T-cell (primary cell): ENCODE measurements around the gene PEX11B. TPM values are rescaled to one million over a fixed set of nuclear protein-coding genes. Genes with fewer than 3 reads are reported as not detected.

Source experiments
- ATAC-seq, 4 experiments: fragments of 200-7000 bp in 3 of 4; fragments of 150-1000 bp in 1 of 4; cut with Tn5 transposase; replicated peaks in 1 of 4; 1 replicate in 3 of 4; 2 replicates in 1 of 4; pipeline ENCODE4 v1.10.0; 2021; ENCODE audit warnings: moderate library complexity in 3 of 4, mild to moderate bottlenecking in 2 of 4, moderate number of reproducible peaks in 1 of 4
- CTCF ChIA-PET, 2 donors: fragments of 300-600 bp; sonication (Branson Sonifier 250); formaldehyde crosslinking; loops; one replicate each; lab custom pipeline; 2022; ENCODE audit warnings: antibody characterized with exemption in 2 of 2; lab: Charles Lee
- POLR2A ChIA-PET, 2 donors: fragments of 300-600 bp; sonication (Branson Sonifier 250); formaldehyde crosslinking; loops; one replicate each; lab custom pipeline; 2022; ENCODE audit warnings: antibody characterized with exemption in 2 of 2; lab: Charles Lee
- DNase-seq, 35 experiments: peaks; one replicate each; pipeline versions ENCODE4 v3.0.0 to v3.0.0-alpha.2; 2013 to 2023
- H3K27ac ChIP-seq: one replicate; pipeline ENCODE4 v1.5.1; 2013; ENCODE audit warnings: low read length
- H3K27me3 ChIP-seq, 2 experiments: replicated peaks in 1 of 2; 1 replicate in 1 of 2; 2 replicates in 1 of 2; pipeline versions ENCODE4 v1.6.1 to v1.7.0; 2013; ENCODE audit warnings: low read length in 1 of 2, mixed read lengths in 1 of 2; ENCODE audit not compliant: control insufficient read depth in 2 of 2, insufficient read depth in 2 of 2; ENCODE audit errors: extremely low read depth in 1 of 2
- H3K36me3 ChIP-seq, 2 donors: 1 replicate in 1 of 2; 2 replicates in 1 of 2; pipeline versions ENCODE4 v1.6.1 to v1.7.0; 2013; ENCODE audit warnings: low read length in 1 of 2; ENCODE audit not compliant: control insufficient read depth in 2 of 2, insufficient read depth in 1 of 2; ENCODE audit errors: extremely low read depth in 1 of 2
- H3K4me1 ChIP-seq, 2 experiments: 1 replicate in 1 of 2; 2 replicates in 1 of 2; pipeline versions ENCODE4 v1.6.1 to v1.7.0; 2013; ENCODE audit warnings: low read length in 2 of 2, mixed read lengths in 1 of 2; ENCODE audit not compliant: insufficient read depth in 2 of 2, control insufficient read depth in 1 of 2; ENCODE audit errors: extremely low read depth in 1 of 2
- H3K4me3 ChIP-seq, 2 donors: 1 replicate in 1 of 2; 2 replicates in 1 of 2; pipeline versions ENCODE4 v1.5.1 to v1.7.0; 2013; ENCODE audit warnings: mild to moderate bottlenecking in 2 of 2, low read length in 1 of 2, moderate library complexity in 1 of 2; ENCODE audit not compliant: control insufficient read depth in 1 of 2; ENCODE audit errors: extremely low read depth in 1 of 2
- H3K9me3 ChIP-seq: 2 replicates; pipeline ENCODE4 v1.7.0; 2013
- H3K27ac Mint-ChIP-seq, 2 donors: one replicate each; pipeline ENCODE4 v1.8.0; 2020 to 2021; ENCODE audit warnings: mild to moderate bottlenecking in 2 of 2, mixed read lengths in 2 of 2
- H3K27me3 Mint-ChIP-seq, 2 donors: one replicate each; pipeline ENCODE4 v1.8.0; 2021 to 2022; ENCODE audit warnings: mixed read lengths in 2 of 2
- H3K36me3 Mint-ChIP-seq: one replicate; pipeline ENCODE4 v1.8.0; 2021; ENCODE audit warnings: mixed read lengths
- H3K4me1 Mint-ChIP-seq, 3 donors: one replicate each; pipeline ENCODE4 v1.8.0; 2020 to 2022; ENCODE audit warnings: mixed read lengths in 3 of 3, mild to moderate bottlenecking in 1 of 3
- H3K4me3 Mint-ChIP-seq, 3 donors: one replicate each; pipeline ENCODE4 v1.8.0; 2020 to 2022; ENCODE audit warnings: mild to moderate bottlenecking in 3 of 3, mixed read lengths in 3 of 3, moderate library complexity in 3 of 3
- H3K9me3 Mint-ChIP-seq, 3 donors: one replicate each; pipeline ENCODE4 v1.8.0; 2020 to 2022; ENCODE audit warnings: mixed read lengths in 3 of 3
- whole genome bisulfite sequencing: methylation state at CpG from one replicate; pipeline ENCODE4 v1.1.5; 2013; ENCODE audit warnings: missing lambda C conversion rate; ENCODE audit not compliant: insufficient coverage; 5-methylcytosine and 5-hydroxymethylcytosine counted together
- total RNA-seq, 35 experiments: library from RNA in 6 of 35; stranded (reverse) in 6 of 35; fragments of 120-200 nt in 1 of 35; gene quantifications; one replicate each; pipeline versions ENCODE4 v1.2.1 to v1.2.4 and lab custom pipeline; 2013 to 2026

PEX11B gene
- total RNA-seq, 5 donors from 2014 or later (not counting 1 experiment from before 2014, with no cell fraction given): 18.8 to 36.3 (median 34.4) TPM

GRCh38 chr1:145959957-145960467, 41.5 kb upstream of the PEX11B start:
- Mint-ChIP-seq H3K36me3 (peaks cover 5% of the 10 kb centered on the region), H3K9me3 (no peaks in the 10 kb centered on the region), H3K4me3 (peak overlapping the region; percentile 88 to 93 (median 92)), H3K27me3 (no peaks in the 10 kb centered on the region), H3K4me1 (peaks cover 67 to 83% (median 75%) of the 10 kb centered on the region in 3 donors), H3K27ac (peak overlapping the region; percentile 88 to 95)
- Histone ChIP-seq H3K36me3 (peaks cover 0 to 1% of the 10 kb centered on the region in 2 donors), H3K27ac (peak overlapping the region; percentile 74), H3K4me1 (peaks cover 51 to 63% of the 10 kb centered on the region in 2 experiments), H3K9me3 (no peaks in the 10 kb centered on the region), H3K27me3 (no peaks in the 10 kb centered on the region), H3K4me3 (peak overlapping the region; percentile 78 to 90)
- ChIA-PET POLR2A (interaction anchor here (0.7 to 2.3 kb wide), 3 partner anchors 33 to 78 kb away, joined by 3 to 10 read pairs (median 4); partner anchors contain the start of gene RBM8A (in 2 of the 2)), CTCF (interaction anchor here in 1 of 2 donors (0.6 to 3.4 kb wide), 4 partner anchors 29 to 114 kb away, joined by 3 to 34 read pairs (median 8); partner anchors contain the start of genes NUDT17, PIAS3 and RBM8A)
- 36% methylated on average over 11 of the region's 12 CpGs for WGBS
- ATAC-seq (no peak), DNase-seq (peak in 1 of 35 experiments; percentile 15)

GRCh38 chr1:145959333-145959732, 40.8 kb upstream of the PEX11B start:
- CTCF ChIA-PET: interaction anchor here in 1 of 2 donors (0.6 to 3.4 kb wide), 4 partner anchors 28 to 114 kb away, joined by 3 to 34 read pairs (median 8); partner anchors contain the start of genes NUDT17, PIAS3 and RBM8A
- Histone ChIP-seq H3K4me1 (peaks cover 56 to 63% of the 10 kb centered on the region in 2 experiments), H3K4me3 (no peak overlapping the region), H3K27me3 (no peaks in the 10 kb centered on the region), H3K27ac (peak overlapping the region; percentile 21), H3K36me3 (peaks cover 0 to 3% of the 10 kb centered on the region in 2 donors), H3K9me3 (no peaks in the 10 kb centered on the region)
- Mint-ChIP-seq H3K4me1 (peaks cover 70 to 87% (median 75%) of the 10 kb centered on the region in 3 donors), H3K27me3 (no peaks in the 10 kb centered on the region), H3K9me3 (no peaks in the 10 kb centered on the region), H3K36me3 (peaks cover 9% of the 10 kb centered on the region), H3K4me3 (peak overlapping the region; percentile 88 to 93 (median 92)), H3K27ac (peak overlapping the region; percentile 88 to 95)
- no peak for ATAC-seq
- POLR2A ChIA-PET: interaction anchor here (0.7 to 2.3 kb wide), 3 partner anchors 32 to 78 kb away, joined by 3 to 10 read pairs (median 4); partner anchors contain the start of gene RBM8A (in 2 of the 2)
- no peak for DNase-seq

GRCh38 chr1:145958734-145959133, 40.2 kb upstream of the PEX11B start:
- no peak for DNase-seq
- Histone ChIP-seq H3K27ac (peak overlapping the region; percentile 21), H3K4me1 (peaks cover 53 to 62% of the 10 kb centered on the region in 2 experiments), H3K27me3 (no peaks in the 10 kb centered on the region), H3K9me3 (no peaks in the 10 kb centered on the region), H3K36me3 (peaks cover 0 to 3% of the 10 kb centered on the region in 2 donors), H3K4me3 (no peak overlapping the region)
- ChIA-PET CTCF (interaction anchor here in 1 of 2 donors (2.0 to 3.4 kb wide), 5 partner anchors 19 to 113 kb away, joined by 6 to 34 read pairs (median 11); partner anchors contain the start of genes NUDT17 and RBM8A), POLR2A (interaction anchor here (0.8 to 2.4 kb wide), 6 partner anchors 21 to 99 kb away, joined by 3 to 26 read pairs (median 8); partner anchors contain the start of gene RBM8A (in 2 of the 2))
- Mint-ChIP-seq H3K4me1 (peaks cover 70 to 87% (median 75%) of the 10 kb centered on the region in 3 donors), H3K27me3 (no peaks in the 10 kb centered on the region), H3K36me3 (peaks cover 10% of the 10 kb centered on the region), H3K9me3 (no peaks in the 10 kb centered on the region), H3K4me3 (peak overlapping the region in 2 of 3 donors; percentile 17 to 88), H3K27ac (peak overlapping the region; percentile 88 to 95)
- no peak for ATAC-seq

GRCh38 chr1:145957443-145958319, 39.2 kb upstream of the PEX11B start, which contains the start of gene LIX1L:
Gene LIX1L, minus strand, starts transcription at chr1:145958017. Its CDS starts 90 bp downstream, at chr1:145957927.
- Histone ChIP-seq H3K4me1 (peaks cover 43 to 57% of the 10 kb centered on the region in 2 experiments), H3K27ac (peak within 1 kb of the TSS; percentile 84), H3K4me3 (peak within 1 kb of the TSS; percentile 80 to 84), H3K9me3 (no peaks in the 10 kb centered on the region), H3K27me3 (no peaks in the 10 kb centered on the region), H3K36me3 (peaks cover 0 to 7% of the 10 kb centered on the region in 2 donors)
- Mint-ChIP-seq H3K4me1 (peaks cover 66 to 82% (median 71%) of the 10 kb centered on the region in 3 donors), H3K36me3 (peaks cover 10% of the 10 kb centered on the region), H3K27ac (peak within 1 kb of the TSS; percentile 89 to 95), H3K9me3 (no peaks in the 10 kb centered on the region), H3K27me3 (no peaks in the 10 kb centered on the region), H3K4me3 (peak within 1 kb of the TSS; percentile 89 to 92 (median 90))
- POLR2A ChIA-PET: interaction anchor here (0.6 to 2.4 kb wide), 15 partner anchors 11 to 98 kb away, joined by 3 to 26 read pairs (median 4); partner anchors contain the start of genes RBM8A (in 2 of the 2), TXNIP (in 2 of the 2) and PEX11B (in 1 of the 2)
- under 1% methylated on average over 56 of the region's 60 CpGs for WGBS
- DNase-seq (peak; percentile 86 to 97 (median 94)), ATAC-seq (peak; percentile 88 to 90 (median 89))
- CTCF ChIA-PET: interaction anchor here in 1 of 2 donors (0.5 to 3.4 kb wide), 17 partner anchors 9 to 112 kb away, joined by 3 to 34 read pairs (median 4); partner anchors contain the start of genes ANKRD35, NUDT17, PEX11B and PIAS3

DNA sequence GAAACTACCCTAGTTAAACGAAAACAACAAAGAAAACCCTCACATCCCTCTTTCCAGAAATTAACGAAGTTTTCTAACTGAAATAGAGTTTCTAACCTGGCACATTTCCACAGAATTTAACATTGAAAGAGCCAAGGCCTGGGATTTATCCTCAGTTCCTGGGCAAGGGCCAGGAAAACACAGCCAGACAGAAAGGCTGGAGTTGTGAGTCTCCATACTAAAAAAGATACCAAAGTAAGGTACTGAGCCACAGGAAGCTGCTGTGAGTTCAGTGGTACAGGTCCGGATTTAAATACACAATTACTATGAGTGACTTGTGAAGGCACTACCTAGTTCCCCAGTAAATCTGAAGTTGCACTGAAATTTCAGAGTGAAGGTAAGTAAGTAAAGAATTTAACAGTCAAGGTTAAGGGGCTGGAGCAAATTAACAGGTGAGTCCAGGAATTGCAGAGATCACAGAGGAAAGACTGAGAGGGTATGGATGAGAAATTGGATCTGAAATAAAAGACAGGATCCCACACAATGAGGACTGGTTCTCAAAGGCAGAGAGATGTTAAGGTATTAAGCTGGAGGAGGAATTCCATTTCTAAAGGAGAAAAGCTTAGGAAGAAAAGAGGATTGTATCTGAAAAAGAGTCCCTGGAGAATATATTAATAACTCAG, 38.4 kb upstream of the PEX11B start:
- Histone ChIP-seq H3K36me3 (peaks cover 0 to 9% of the 10 kb centered on the region in 2 donors), H3K4me3 (peak overlapping the region; percentile 80 to 84), H3K27ac (peak overlapping the region; percentile 84), H3K27me3 (no peaks in the 10 kb centered on the region), H3K4me1 (peaks cover 40 to 52% of the 10 kb centered on the region in 2 experiments), H3K9me3 (no peaks in the 10 kb centered on the region)
- H3K27me3 Mint-ChIP-seq: no peaks in the 10 kb centered on the region
- WGBS: 0% methylated on average over 2 of the region's 3 CpGs
- peak in 1 of 35 experiments; percentile 44 for DNase-seq
- H3K4me3 Mint-ChIP-seq: peak overlapping the region; percentile 89 to 92 (median 90)
- peaks cover 10% of the 10 kb centered on the region for H3K36me3 Mint-ChIP-seq
- ChIA-PET CTCF (interaction anchor here in 1 of 2 donors (0.9 to 3.4 kb wide), 7 partner anchors 20 to 111 kb away, joined by 3 to 34 read pairs (median 8); partner anchors contain the start of genes NUDT17 and RBM8A), POLR2A (interaction anchor here (0.6 to 2.4 kb wide), 3 partner anchors 23 to 35 kb away, joined by 3 to 26 read pairs (median 11); partner anchors contain the start of gene RBM8A (in 1 of the 2))
- H3K27ac Mint-ChIP-seq: peak overlapping the region; percentile 89 to 93
- peaks cover 66 to 81% (median 71%) of the 10 kb centered on the region in 3 donors for H3K4me1 Mint-ChIP-seq
- no peak for ATAC-seq
- H3K9me3 Mint-ChIP-seq: no peaks in the 10 kb centered on the region
